NOMO-1 (cell line): ENCODE data around the gene MORN5.
A peak's percentile ranks its signal among the peaks of the same experiment; 100 is the strongest.

Experiments used
- DNase-seq, 2 experiments: peaks; one replicate each; lab custom pipeline; 2025; ENCODE audit not compliant: unreplicated experiment in 2 of 2; lab: John Stamatoyannopoulos, UW

MORN5 gene

DNA sequence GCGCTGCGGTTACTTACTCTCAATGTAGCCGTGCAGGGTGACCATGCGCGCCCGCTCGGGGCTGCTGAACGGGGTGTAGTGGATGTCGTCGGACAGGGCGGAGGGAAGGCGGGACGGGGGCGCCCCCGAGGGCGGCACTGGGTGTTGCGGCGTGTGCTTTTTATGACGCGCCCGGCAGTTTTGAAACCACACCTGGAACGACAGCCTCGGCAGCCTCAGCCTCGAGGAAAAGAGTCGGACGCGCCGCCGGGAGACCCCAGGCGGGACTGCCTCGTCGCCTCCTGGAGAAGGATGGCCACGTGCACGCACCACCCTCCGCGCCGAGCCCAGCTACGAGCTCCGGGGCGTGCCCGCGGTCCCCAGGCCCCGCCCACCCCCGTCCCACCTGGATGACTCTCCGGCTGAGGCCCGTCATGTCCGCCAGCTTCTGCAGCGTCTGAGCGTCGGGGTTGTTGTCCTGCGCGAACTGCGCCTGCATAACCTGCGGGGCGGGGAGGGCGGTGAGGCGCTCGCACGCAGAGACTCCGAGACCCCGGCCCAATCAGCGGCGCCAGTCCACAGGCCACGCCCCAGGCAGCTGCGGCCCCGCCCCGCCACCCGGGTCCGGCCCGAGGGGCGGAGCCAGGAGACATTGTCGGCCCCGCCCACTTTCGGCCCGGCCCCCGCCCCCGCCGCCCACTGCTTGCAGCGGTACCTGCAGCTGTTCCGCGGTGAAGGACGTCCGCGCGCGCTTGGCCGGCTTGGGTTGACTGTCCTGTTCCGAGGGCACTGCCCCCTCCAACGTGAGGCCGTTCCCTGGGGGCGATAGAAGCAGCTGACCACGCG, 54.1 kb downstream of the MORN5 start:
- peak; percentile 9 to 48 for DNase-seq

DNA sequence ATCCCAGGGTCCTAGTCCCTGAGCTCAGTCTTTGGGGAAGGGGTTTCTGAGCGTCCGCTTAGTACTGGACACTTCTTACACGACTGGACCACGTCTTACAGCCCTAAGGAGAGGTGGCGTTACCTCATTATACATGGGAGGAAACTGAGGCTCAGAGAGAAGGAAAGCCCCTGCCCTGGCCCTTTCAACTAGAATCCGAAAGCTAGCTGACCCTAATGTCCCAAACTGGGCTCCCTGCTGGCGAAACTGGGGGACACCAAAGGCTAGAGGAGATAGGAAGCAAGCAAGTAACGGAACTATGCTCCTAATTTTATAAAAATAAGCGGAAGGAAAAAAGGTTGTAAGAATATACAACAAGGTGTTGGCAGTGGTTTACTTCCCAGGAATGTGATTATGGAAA, 54.8 kb downstream of the MORN5 start:
- no peak for DNase-seq

DNA sequence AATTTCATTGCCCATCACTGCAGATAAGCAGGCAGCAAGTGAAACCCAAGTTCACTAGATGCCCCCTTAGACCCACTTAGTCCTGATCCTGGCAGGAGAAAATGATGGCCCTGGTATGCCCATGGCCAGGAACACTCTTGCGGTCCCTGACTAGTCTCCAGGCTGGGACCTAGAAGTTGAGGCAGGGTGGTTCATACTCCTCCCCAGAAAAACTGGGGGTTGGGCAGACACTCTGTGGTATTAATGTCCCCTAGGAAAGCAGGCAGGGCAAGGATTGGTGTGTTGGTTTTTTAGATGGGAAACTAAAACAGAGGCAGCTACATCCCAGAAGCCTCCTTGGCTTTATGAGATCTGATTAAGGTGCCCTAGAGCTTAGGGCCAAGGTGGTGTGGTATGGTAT, 56.0 kb downstream of the MORN5 start:
- DNase-seq: no peak

DNA sequence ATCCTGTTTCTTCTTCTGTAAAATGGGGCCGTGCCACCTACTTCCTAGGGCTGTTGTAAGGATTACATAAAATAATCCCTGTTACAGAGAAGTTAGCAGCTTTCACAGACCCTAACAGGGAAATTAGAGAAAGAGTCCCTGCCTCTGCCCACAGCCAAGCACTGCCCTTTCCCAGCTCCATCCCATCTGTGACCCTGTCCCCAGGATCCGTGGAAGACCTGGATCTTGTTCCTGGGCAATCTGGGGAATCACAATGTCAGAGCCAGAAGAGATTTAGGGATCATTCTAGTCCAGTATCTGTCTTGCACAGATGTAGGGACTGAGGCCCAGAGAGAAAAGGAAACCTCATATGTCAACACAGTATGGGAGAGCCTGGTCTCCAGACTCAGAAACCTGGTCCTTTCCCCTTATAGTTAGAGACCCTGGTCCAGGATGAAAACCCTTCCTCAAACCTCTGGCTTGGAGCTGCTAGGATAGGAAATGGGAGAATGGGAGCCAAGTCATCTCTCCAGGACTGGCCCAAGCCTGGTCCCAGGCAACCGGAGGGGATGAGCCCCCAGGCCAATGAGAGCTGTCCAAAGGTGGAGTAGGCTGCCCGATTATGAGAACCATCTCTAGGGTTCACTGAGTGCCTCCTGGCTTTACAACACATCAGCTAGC, 56.6 kb downstream of the MORN5 start:
- no peak for DNase-seq

DNA sequence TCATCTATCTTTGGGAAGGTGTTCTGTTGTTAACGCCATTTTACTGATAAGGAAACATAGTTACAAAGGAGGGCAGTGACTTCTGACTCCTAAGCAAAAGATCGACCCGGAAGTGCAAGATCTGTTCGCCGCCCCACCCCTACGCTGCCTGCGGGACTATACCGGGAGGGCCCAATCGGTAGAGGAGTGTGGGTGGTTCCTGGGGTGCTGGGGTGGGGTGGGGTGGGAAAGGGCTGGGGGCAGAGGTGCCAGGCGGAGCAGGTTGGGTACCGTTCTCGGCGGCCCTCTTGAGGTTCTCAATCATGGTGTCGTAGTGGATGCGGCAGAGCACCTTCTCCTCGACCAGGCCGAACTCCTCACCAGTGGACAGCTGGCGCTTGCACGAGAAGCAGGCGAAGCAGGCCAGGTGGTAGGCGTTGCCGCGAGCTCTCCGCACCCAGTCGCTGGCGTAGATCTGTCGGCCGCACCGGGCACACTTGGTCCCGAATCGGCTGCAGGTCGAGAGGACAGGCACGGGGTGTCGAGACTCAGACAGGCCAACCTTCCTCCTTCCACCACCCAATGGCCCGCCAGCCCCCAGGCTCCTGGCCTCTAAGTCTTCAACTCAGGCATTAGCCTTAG, 57.2 kb downstream of the MORN5 start:
- no peak for DNase-seq

DNA sequence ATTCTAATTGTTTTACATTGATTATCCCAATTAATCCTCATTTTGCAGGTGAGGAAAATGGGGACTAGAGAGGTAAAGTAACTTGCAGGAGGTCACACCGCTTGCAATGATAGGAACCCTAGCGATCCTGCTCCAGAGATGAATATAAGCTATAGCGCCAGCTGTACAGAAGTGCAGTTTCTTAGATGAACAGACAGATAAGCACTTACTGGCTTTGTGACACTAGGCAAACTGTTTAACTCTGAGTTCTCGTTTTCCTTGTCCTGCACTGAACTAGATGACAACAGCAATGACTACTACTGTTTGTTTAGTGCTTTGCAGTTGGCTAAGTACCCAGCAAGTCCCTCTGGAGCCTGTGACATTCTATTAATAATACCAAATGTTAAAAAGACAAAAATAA, 57.9 kb downstream of the MORN5 start:
- no peak for DNase-seq

DNA sequence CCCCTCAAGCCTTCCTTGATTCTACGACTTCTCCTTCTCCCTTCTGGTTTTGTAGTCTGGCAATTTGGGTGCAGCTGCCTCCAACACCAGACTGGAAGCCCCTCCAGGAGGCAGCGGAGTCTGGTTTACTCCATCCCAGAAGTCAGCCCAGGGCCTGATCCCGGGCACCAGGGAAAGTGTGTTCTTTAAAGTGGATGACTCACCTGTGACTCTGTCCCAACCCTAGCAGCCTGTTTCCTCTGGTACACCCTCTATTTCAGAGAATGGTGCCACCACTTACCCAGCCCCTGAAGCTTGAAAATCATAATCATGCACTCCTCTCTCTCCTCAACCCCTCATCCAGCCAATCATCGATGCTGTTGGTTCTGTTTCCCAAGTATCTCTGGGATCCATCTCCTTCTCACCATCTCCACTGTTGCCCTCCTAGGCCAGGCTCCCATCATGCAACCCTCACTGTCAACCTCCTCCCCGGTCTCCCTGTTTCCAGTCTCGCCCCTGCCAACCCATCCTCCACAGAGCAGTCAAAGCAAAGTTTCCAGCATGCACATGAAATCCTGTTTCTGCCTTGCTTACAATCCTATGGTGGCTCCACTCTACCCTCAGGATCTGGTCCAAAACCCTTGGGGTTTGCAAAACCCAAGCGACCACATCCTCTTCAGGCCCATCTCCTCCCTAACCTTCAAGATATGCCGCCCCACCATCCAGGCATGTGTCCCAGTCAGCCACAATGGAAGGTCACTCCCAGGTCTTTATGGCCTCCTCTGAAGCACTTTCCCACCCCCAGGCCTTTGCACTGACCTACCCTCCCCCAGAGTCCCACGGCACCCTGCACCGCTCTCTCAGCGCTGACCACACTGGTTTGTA, 58.6 kb downstream of the MORN5 start:
- DNase-seq: no peak

DNA sequence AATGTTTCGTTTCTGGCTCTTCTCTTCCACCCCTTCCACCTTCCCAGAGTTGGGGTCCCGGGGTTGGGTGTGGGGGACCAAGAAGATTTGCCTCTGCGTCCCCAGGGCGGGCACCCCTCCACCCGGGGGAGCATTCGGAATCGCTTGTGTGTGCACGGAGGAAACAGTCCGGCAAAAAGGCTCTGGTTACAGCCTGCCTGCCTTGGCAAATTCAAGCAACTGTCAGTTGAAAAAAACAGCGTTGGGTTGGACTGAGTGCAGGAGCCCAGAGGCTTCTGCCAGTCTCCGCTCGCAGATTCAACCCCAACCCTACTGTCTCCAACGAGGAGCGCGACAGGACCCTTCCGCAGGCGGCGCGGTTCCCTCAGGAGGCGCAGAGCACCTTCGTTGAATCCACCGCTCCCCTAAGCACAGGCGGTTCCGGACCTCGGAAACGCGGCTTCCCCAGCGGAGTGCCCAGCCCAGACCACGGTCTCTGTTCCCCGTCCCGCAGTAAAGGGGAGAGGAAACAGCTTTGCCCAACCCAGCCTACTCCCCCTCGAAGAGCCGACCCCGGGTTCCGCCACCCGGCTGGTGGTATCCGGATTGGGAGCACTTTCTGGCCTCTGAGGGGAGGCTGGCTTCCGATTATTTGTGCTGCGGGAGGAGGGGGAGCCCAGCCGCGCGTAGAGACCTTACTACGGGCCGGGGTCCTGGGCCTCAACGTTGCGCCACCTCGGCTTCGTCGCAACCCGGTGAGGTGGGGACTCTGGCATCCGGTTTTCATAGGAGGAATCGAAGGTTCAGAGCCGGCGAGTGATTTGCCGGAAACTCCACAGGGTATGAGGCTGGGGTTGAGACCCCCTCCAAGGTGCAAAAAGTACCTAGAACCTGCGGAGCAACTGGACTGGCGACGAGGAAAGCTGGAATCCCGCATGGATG, 59.5 kb downstream of the MORN5 start:
- DNase-seq: no peak

DNA sequence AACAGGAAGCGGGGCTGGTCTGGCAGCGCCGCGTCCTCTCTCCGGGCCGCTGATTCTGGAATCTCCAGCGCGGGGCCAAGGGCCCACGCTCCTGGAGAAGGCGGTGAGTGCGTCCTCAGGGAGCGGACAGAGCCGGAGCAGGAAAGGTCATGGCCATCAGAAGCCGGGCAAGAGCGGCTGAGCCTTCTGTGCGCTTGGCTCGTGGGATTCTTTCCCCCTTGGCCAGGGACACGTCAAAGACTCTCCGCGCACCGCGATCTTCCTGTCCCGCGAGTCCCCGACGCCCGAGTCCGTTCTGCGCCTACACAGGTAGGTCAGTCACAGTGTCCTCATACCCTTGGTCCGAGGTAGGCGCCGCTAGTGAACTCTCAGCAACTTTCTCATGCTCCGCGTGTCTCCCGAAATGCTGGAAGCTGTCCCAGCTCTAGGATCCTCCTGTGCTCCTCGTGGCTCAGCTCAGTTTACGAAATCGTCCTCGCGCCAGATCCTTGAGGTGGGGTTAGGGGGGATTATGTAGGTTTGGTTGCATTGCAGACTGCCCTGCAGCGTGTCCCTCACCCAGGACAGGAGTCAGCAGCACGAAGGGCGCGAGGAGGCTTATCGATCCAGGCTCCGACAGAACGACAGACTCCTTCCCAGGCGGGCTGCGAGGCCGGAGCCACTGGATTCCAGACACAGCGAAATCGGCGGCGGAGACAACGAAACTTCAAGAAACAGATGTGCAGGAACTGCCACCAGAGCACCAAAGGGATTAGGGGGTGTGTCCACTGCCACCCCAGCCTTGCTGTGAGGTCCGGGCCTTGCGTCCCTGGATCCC, 60.4 kb downstream of the MORN5 start:
- DNase-seq: no peak

DNA sequence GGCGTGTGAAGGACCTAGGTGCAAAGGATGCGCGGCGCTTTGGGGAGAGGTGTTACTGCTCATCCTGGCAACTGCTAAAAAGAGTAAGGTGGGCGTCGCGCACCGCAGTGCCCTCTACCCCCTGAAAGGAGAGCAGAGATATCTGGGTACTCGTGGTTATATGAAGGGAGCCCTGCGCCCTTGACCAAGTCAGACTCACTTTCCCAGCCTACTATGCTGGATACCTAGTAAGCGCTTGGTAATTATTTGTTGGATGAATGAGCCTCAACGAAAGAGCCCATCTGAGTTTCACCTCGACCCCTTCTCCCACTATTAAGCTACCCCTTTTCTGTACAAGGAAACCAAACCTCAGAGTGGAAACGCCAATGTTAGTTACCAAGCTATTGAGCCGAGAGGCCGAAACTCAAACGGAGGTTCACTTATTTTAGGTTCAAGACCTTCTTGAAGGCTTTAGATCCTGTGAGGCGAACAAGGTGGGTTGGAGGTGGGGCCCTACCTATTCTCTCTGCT, 61.0 kb downstream of the MORN5 start:
- DNase-seq: no peak

DNA sequence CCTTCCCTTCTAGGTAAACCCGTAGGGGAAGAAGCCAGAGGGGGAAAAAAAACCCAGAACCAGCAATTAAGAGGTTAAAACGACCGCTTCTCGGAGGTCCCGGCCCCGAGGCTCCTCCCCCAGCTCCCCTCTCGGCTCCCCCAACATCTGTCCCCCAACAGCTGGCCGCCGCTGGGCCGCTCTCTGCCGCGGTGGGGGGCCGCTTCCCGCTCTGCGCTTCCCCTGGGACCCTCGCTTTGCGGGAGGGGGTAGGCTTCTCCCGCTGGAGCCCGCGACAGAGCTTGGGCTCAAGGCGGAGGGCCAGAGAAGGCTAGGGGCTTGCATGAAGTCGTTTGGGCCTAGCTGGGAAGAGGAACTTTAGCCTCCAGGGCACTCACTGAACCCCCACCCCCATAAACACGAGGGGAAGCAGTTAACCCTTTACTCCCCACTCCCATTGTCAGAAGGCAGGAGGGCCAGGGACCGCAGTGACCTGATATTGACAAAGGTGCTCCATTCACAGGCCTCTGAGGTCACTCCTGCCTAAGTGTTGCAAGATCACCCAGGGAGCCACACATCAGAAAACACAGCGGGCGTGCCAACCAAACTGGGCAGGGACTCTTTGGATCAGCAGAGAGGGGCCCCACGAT, 61.6 kb downstream of the MORN5 start:
- no peak for DNase-seq

DNA sequence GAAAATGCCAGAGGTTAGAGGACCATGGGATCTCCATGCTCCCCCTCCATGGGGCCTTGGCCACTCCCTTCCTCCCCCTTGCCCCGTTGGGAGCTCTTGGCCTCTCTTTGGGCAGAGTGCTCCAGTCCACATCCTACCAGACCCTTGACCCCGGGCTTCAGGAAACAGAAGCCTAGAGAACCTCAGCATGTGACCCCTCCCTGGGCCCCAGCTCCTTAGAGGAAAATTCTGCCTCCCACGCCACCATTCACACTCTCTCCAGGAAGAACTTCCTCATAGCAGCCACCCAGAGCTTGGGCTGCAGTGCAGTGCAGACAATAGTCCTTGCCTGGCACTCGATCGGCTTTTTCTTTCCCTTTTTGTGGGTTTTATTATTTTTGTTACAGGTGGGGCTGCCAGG, 63.1 kb downstream of the MORN5 start:
- DNase-seq: no peak

DNA sequence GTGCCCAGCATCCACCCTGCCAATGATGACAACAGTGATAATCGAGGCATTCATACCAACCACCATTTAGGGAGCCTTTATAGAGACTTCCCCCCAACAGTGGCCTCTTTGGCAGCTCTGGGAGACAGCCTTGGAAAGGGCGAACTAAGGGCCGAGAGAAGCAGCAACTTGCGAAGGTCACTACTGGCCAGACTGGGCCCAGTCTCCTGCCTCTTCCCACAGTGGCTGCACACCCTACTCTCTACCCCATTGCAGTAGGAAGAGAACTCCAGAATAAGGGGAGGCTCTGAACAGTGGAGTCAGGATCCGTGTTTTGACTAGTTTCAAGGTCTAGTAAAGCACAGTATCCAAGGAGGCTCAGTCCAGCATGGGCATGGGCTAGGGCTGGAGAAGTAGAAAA, 63.7 kb downstream of the MORN5 start:
- DNase-seq: no peak

DNA sequence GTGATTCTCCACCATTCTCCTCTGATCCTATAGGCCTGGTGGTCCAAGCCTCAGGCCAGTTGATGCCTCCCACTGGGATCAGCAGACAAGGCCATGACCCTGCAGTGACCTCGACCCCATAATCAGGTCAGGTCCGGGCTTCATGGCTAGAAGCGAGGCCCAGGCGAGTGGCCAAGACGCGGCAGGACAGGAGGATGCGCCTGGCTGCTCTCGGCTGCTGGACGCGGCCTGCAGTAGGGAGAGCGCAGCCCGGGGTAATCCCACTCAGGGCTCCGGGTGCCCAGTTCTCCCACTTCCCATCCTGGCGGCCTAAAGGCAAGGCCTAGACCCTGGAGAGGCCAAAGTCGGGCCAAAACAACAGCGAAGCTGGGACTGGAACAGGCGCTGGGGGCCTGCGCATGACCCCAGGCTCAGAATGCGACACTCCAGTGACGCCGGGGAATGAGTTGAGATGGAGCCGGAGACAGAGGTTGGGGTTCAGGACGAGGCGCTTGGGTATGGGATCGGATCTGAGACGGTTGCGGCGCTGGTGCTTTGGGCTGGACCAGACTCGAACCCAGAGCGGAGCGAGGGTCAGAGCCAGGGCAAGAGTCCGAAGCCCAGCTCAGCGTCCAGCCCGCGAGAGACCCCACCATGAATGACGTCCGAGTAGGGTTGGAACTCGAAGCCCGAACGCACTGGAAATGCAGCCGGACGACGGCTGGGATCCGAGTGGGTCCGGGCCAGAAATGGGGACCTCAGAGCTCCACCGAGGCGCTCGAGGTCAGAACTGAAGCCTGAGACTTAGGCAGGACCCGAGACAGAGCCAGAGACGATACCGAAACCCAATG, 65.8 kb downstream of the MORN5 start:
- DNase-seq: no peak

DNA sequence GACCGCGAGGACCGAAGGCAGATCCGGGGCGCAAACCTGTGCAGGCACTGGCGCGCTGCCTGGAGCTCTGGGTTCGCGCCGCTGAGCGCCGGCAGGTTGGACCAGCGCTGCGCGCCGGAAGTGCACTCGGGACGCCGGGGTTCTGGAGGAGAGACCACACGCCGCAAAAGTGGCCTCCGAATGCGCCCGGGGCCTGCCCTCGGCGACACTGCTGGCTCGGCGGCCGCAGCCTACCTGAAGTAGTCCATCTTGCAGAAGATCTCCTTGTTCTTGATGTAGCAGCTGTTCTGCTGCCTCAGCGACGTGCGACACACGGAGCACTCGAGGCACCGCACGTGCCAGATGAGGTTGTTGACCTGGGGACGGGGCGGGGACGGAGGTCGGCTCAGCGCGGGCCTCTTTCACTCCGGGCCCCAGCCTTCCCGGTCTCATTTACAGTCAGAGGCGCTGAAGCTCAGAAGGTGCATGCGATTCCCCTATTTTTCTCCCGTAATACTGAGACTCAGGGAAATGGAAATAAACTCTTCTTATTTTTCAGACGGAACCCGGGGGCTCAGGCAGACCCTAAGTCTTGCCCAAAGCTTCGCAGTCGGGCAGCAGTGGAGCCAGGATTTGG, 66.5 kb downstream of the MORN5 start:
- no peak for DNase-seq

DNA sequence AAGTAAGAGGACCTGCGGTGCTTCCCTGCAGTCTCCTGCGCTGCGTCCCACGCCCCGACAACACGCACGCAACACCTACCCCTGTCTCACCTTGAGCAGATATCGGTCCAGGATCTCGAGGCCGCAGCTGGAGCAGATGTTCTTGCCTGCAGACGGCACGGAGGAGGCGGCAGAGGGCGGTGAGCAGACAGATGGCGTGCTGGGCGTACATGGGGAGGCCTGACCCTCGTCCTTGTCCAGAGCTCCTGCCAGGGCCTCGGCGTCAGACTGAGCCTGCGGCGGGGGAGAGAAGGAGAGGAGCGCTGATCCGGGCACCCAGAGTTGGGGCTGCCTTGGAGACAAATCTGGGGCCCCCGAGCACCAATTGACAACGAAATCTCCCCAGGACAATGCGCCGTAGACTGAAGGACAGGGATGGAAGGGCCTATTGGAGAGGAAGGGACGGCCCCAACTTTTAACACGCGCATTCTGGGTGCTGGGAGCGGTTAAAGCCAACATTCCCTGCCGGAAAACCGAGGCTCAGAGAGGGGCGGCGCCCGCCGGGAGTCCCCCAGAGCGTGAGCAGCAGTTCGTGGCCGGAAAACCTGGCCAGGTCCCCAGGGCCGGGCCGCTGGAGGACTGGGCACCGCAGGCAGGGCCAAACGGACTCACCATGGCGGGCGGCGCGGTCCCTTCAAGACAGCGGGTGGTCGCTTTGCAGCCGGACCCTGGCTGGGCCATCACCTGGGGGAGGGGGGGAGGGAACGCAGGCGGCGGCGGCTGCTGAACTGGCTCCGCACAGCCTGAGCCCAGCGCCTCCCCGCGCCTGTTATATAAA, 67.3 kb downstream of the MORN5 start:
- DNase-seq: no peak

DNA sequence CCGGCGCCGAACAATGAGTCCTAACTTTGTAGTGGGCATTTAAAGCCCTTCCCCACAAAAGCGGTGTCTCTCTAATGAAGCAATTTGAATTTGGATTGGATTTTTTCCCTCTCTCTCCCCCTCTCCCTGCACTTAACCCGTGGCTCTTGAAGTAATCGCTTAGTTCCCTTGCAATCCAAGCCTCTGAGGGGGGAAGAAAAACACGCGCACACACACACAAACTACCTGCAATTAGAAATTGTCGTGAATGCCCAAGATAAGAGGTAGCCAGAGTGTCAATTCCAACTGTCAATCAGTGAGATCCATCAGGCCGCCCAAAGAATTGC, 67.8 kb downstream of the MORN5 start:
- DNase-seq: no peak
